HepG2 (cell line): ENCODE results near the gene MPZL3.

ENCODE experiments used
- HMGXB3 ChIP-seq: sonication (generic); formaldehyde crosslinking; IDR thresholded peaks from 2 replicates; pipeline ENCODE4 v1.4.0; 2020; ENCODE audit warnings: missing genetic modification reagents, borderline replicate concordance
- PRPF4 ChIP-seq: fragments of 200-400 bp; formaldehyde crosslinking; IDR thresholded peaks from 2 replicates; pipeline ENCODE4 v1.6.1; 2016; ENCODE audit warnings: low read length, low read depth; ENCODE audit not compliant: poor library complexity, severe bottlenecking
- ZFP36 ChIP-seq: fragments of 150-350 bp; IDR thresholded peaks from 2 replicates; pipeline ENCODE4 v1.6.1; 2018; ENCODE audit warnings: borderline replicate concordance, low read length, low read depth; ENCODE audit not compliant: partially characterized antibody
- ZNF274 ChIP-seq: sonication (generic); formaldehyde crosslinking; IDR thresholded peaks from 2 replicates; pipeline ENCODE4 v1.5.1; 2020; ENCODE audit warnings: mild to moderate bottlenecking, missing genetic modification reagents
- ZNF660 ChIP-seq: sonication (generic); formaldehyde crosslinking; IDR thresholded peaks from 2 replicates; pipeline ENCODE4 v1.5.1; 2020; ENCODE audit warnings: mild to moderate bottlenecking, low read depth, missing genetic modification reagents, borderline replicate concordance
- ZNF800 ChIP-seq: sonication (generic); formaldehyde crosslinking; IDR thresholded peaks from 2 replicates; pipeline ENCODE4 v1.4.0; 2020; ENCODE audit warnings: missing genetic modification reagents

- TF ChIP-seq ZNF274 (CRISPR knock-in tag) (no peak), ZFP36 (no peak), HMGXB3 (CRISPR knock-in tag) (no peak), PRPF4 (no peak), ZNF660 (CRISPR knock-in tag) (no peak), ZNF800 (no peak)
Observed at GRCh38 chr11:118294053-118294452, 41.9 kb upstream of the MPZL3 start.
